ENCODE measurements around the gene TMEM245. TPM values are rescaled to one million over a fixed set of nuclear protein-coding genes. Genes with fewer than 3 reads are reported as not detected.

The TMEM245 gene
- total RNA-seq, 1 experiment from 2014 or later = 54.0 TPM

GRCh38 chr9:109087795-109088194, 32.0 kb downstream of the TMEM245 start:
- Histone ChIP-seq H3K9me3 (ENCODE audit: control insufficient read depth, insufficient read depth, low read depth, low read length) (no peaks in the 10 kb centered on the region), H3K4me3 (ENCODE audit: low read depth in 2 of 2, low read length in 2 of 2) (no peak overlapping the region), H3K27me3 (ENCODE audit: control insufficient read depth, insufficient read depth, low read length) (no peaks in the 10 kb centered on the region), H3K4me1 (ENCODE audit: control insufficient read depth, insufficient read depth, low read length) (no peaks in the 10 kb centered on the region), H3K36me3 (ENCODE audit: control insufficient read depth, insufficient read depth, low read length) (peaks cover 23% of the 10 kb centered on the region), H3K27ac (ENCODE audit: low read length) (no peak overlapping the region)
- no TSS peak for BruUV-seq (replicated peaks)
- in situ Hi-C loops (cut with HindIII; ENCODE audit: low pct_unique_long_range_greater_than_20kb, low sequenced_read_pairs) (no loop called here), intact Hi-C loops (cut with micrococcal nuclease; ENCODE audit: unreplicated experiment) (no loop called here)
- POLR2A ChIA-PET = interaction anchor here (0.6 kb wide), 1 partner anchor 384 kb away, joined by 3 read pairs; no protein-coding TSS in a partner anchor
- CTCF ChIA-PET = no interaction called here
- no peak for DNase-seq (ENCODE audit: low read depth, low spot score)
- ATAC-seq = no peak
- TF ChIP-seq CTCF (IDR thresholded peaks at IDR 0.05) = no peak
- no peak for TF ChIP-seq POLR2AphosphoS5 (IDR thresholded peaks at IDR 0.05; ENCODE audit: low read depth, low read length)
- no peak for TF ChIP-seq TCF7L2 (IDR thresholded peaks at IDR 0.05; ENCODE audit: low read depth, low read length)
- no peak for TF ChIP-seq REST (IDR thresholded peaks at IDR 0.05; ENCODE audit: insufficient read depth in 1 of 2, low read depth in 2 of 2, low read length in 1 of 2)
- no peak for TF ChIP-seq SIN3A (IDR thresholded peaks at IDR 0.05; ENCODE audit: borderline replicate concordance, insufficient read depth, low read depth, low read length)

GRCh38 chr9:109086221-109086620, 33.5 kb downstream of the TMEM245 start:
- ChIA-PET POLR2A (no interaction called here), CTCF (no interaction called here)
- H3K4me1 ChIP-seq (ENCODE audit: control insufficient read depth, insufficient read depth, low read length) = no peaks in the 10 kb centered on the region
- no peak overlapping the region for H3K27ac ChIP-seq (ENCODE audit: low read length)
- no peaks in the 10 kb centered on the region for H3K9me3 ChIP-seq (ENCODE audit: control insufficient read depth, insufficient read depth, low read depth, low read length)
- no peak for DNase-seq (ENCODE audit: low read depth, low spot score)
- peaks cover 19% of the 10 kb centered on the region for H3K36me3 ChIP-seq (ENCODE audit: control insufficient read depth, insufficient read depth, low read length)
- BruUV-seq (replicated peaks) = no TSS peak
- in situ Hi-C loops (cut with HindIII; ENCODE audit: low pct_unique_long_range_greater_than_20kb, low sequenced_read_pairs) (no loop called here), intact Hi-C loops (cut with micrococcal nuclease; ENCODE audit: unreplicated experiment) (no loop called here)
- no peak for TF ChIP-seq REST (IDR thresholded peaks at IDR 0.05; ENCODE audit: insufficient read depth in 1 of 2, low read depth in 2 of 2, low read length in 1 of 2)
- TF ChIP-seq SIN3A (IDR thresholded peaks at IDR 0.05; ENCODE audit: borderline replicate concordance, insufficient read depth, low read depth, low read length) = no peak
- no peak for TF ChIP-seq CTCF (IDR thresholded peaks at IDR 0.05)
- TF ChIP-seq TCF7L2 (IDR thresholded peaks at IDR 0.05; ENCODE audit: low read depth, low read length) = no peak
- no peak for TF ChIP-seq POLR2AphosphoS5 (IDR thresholded peaks at IDR 0.05; ENCODE audit: low read depth, low read length)
- H3K27me3 ChIP-seq (ENCODE audit: control insufficient read depth, insufficient read depth, low read length) = no peaks in the 10 kb centered on the region
- peak; percentile 62; the same call in 1 of the 2 replicates for ATAC-seq
- no peak overlapping the region for H3K4me3 ChIP-seq (ENCODE audit: low read depth in 2 of 2, low read length in 2 of 2)

Measured in Panc1 (cell line).